ENCODE data around the gene VPS13D. TPM values are rescaled to one million over a fixed set of nuclear protein-coding genes. Genes with fewer than 3 reads are reported as not detected.

Gene VPS13D
- total and polyA plus RNA-seq, 2 donors (not counting 3 experiments of a cell fraction or from before 2014, with no cell fraction given): 13.6 to 48.5 TPM

GRCh38 chr1:12444329-12444841 is 214.6 kb downstream of the VPS13D start:
- dilution Hi-C loops (cut with MboI; ENCODE audit: extremely low pct_ligation_motif_present, low sequenced_read_pairs): no loop called here
- POLR2A ChIA-PET: no interaction called here
- no peak overlapping the region for H3K4me2 ChIP-seq (ENCODE audit: insufficient read depth, low read length)
- H2AFZ ChIP-seq (ENCODE audit: low read depth, low read length): no peak overlapping the region
- H3K4me1 ChIP-seq (ENCODE audit: control insufficient read depth, extremely low read depth, insufficient read depth, low read length): peaks cover 10% of the 10 kb centered on the region
- no peaks in the 10 kb centered on the region for H3K9me3 ChIP-seq (replicated peaks; ENCODE audit: control insufficient read depth, insufficient read depth, low read length)
- no peaks in the 10 kb centered on the region for H3K79me2 ChIP-seq (ENCODE audit: control insufficient read depth, insufficient read depth, low read length)
- DNase-seq (ENCODE audit: low read depth, low spot score) (no peak), FAIRE-seq (no peak)
- no peak overlapping the region for H3K9ac ChIP-seq (replicated peaks; ENCODE audit: extremely low read depth, insufficient read depth, low read length)
- H3K27me3 ChIP-seq (ENCODE audit: control insufficient read depth in 2 of 2, insufficient read depth in 2 of 2, low read length in 2 of 2): no peaks in the 10 kb centered on the region
- CTCF ChIA-PET: no interaction called here
- no peak overlapping the region for H3K27ac ChIP-seq (ENCODE audit: insufficient read depth, low read depth, low read length)
- no peaks in the 10 kb centered on the region for H3K36me3 ChIP-seq (ENCODE audit: control insufficient read depth in 2 of 2, extremely low read depth in 1 of 2, insufficient read depth in 2 of 2, low read length in 2 of 2)
- H3K4me3 ChIP-seq (replicated peaks in 1 of 3; ENCODE audit: insufficient read depth in 1 of 3, low read depth in 1 of 3, low read length in 3 of 3): no peak overlapping the region
- no peaks in the 10 kb centered on the region for H4K20me1 ChIP-seq (replicated peaks; ENCODE audit: control insufficient read depth, extremely low read depth, insufficient read depth, low read length)
- H3K9me1 ChIP-seq (replicated peaks; ENCODE audit: control insufficient read depth, extremely low read depth, insufficient read depth, low read length): no peaks in the 10 kb centered on the region
- BruUV-seq (replicated peaks): no TSS peak
- no peak for TF ChIP-seq MAX (IDR thresholded peaks at IDR 0.05; ENCODE audit: insufficient read depth, insufficient read length)
- TF ChIP-seq MYC (IDR thresholded peaks at IDR 0.05; ENCODE audit: low read depth, low read length): no peak
- no peak for TF ChIP-seq FOS (IDR thresholded peaks at IDR 0.05; ENCODE audit: borderline replicate concordance, insufficient read depth, low read length)
- TF ChIP-seq GATA2 (IDR thresholded peaks at IDR 0.05; ENCODE audit: insufficient read depth, insufficient read length, low read depth, low read length): no peak
- no peak for TF ChIP-seq CTCF (IDR thresholded peaks at IDR 0.05; ENCODE audit: extremely low read depth in 1 of 2, insufficient read depth in 1 of 2, low read depth in 1 of 2, low read length in 2 of 2)
- no peak for TF ChIP-seq POLR2AphosphoS5 (IDR thresholded peaks at IDR 0.05; ENCODE audit: insufficient read depth, low read depth, low read length)
- TF ChIP-seq POLR2A (IDR thresholded peaks at IDR 0.05; ENCODE audit: low read depth, low read length): no peak
- TF ChIP-seq EZH2 (IDR thresholded peaks at IDR 0.05; ENCODE audit: borderline replicate concordance, low read depth, low read length, severe bottlenecking): no peak
- no peak for TF ChIP-seq JUN (IDR thresholded peaks at IDR 0.05; ENCODE audit: borderline replicate concordance, insufficient read depth, insufficient read length, low read depth)
- intact Hi-C loops (cut with micrococcal nuclease): no loop called here

Measured in endothelial cell of umbilical vein (primary cell).